Measurements from ENCODE around the gene ACLY. TPM values are rescaled to one million over a fixed set of nuclear protein-coding genes. Genes with fewer than 3 reads are reported as not detected.

Gene ACLY
- total RNA-seq, 1 donor, result 273 TPM

DNA sequence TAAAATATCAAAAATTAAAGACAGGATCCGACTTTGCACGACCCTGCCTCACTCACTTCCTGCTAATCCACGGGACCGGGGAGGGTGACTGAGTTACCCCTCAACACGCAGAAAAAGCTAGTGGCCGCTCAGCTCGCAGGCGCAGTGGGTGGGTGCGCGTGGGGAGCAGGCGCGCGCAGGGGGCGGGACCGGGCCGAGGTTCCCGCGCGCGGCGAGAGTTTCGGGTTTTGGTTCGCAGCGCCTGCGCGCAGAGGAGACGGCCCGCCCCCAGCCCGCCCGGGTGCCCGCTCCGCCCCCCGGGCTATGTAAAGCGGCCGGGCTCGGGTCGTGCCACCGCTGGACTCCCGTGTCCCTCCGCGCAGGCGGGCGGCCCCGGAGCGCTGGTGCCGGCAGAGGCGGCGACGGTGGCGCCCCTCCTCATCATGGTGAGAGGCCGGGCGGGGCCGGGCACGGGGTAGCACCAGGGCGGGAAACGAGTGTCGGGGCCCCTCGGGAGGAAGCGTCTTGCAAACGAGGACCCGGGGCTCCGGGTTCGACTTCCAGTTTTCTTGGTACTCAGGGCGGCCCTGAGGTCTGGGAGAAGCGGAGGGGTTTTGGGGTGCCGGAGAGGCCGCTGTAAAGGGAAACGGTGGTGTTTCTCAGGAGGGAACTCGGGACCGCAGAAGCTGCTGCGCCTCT lies 47.9 kb upstream of the ACLY start, which contains the start of gene CNP:
Gene CNP, plus strand, starts transcription at position 333 of the 678 bp plus-strand sequence. Its CDS starts 90 bp downstream, at position 423.
- peaks cover 22% of the 10 kb centered on the region for H4K20me1 ChIP-seq (ENCODE audit: insufficient read depth, low read length)
- peaks cover 32% of the 10 kb centered on the region for H3K4me1 ChIP-seq (ENCODE audit: insufficient read depth, low read length)
- DNase-seq (ENCODE audit: insufficient read length, low spot score, missing footprints), result peak; percentile 99
- H3K36me3 ChIP-seq (ENCODE audit: insufficient read depth, low read length), result peaks cover 32% of the 10 kb centered on the region
- H3K79me2 ChIP-seq (ENCODE audit: insufficient read depth, low read length), result peaks cover 45% of the 10 kb centered on the region
- peak within 1 kb of the TSS; percentile 95 for H3K4me2 ChIP-seq (ENCODE audit: insufficient read depth, low read length)
- H3K27me3 ChIP-seq (ENCODE audit: insufficient read depth, low read length), result no peaks in the 10 kb centered on the region
- TF ChIP-seq, protein P1, sequence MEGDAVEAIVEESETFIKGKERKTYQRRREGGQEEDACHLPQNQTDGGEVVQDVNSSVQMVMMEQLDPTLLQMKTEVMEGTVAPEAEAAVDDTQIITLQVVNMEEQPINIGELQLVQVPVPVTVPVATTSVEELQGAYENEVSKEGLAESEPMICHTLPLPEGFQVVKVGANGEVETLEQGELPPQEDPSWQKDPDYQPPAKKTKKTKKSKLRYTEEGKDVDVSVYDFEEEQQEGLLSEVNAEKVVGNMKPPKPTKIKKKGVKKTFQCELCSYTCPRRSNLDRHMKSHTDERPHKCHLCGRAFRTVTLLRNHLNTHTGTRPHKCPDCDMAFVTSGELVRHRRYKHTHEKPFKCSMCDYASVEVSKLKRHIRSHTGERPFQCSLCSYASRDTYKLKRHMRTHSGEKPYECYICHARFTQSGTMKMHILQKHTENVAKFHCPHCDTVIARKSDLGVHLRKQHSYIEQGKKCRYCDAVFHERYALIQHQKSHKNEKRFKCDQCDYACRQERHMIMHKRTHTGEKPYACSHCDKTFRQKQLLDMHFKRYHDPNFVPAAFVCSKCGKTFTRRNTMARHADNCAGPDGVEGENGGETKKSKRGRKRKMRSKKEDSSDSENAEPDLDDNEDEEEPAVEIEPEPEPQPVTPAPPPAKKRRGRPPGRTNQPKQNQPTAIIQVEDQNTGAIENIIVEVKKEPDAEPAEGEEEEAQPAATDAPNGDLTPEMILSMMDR (IDR thresholded peaks at IDR 0.05; ENCODE audit: extremely low read depth, low read depth, low read length), result no peak
- H3K4me3 ChIP-seq (ENCODE audit: insufficient read depth, low read length), result peak within 1 kb of the TSS; percentile 88
- H2AFZ ChIP-seq (ENCODE audit: low read length), result peak within 1 kb of the TSS; percentile 69
- peak within 1 kb of the TSS; percentile 75 for H3K27ac ChIP-seq (ENCODE audit: low read depth, low read length)
- H3K9me3 ChIP-seq (ENCODE audit: low read depth, low read length), result no peaks in the 10 kb centered on the region

DNA sequence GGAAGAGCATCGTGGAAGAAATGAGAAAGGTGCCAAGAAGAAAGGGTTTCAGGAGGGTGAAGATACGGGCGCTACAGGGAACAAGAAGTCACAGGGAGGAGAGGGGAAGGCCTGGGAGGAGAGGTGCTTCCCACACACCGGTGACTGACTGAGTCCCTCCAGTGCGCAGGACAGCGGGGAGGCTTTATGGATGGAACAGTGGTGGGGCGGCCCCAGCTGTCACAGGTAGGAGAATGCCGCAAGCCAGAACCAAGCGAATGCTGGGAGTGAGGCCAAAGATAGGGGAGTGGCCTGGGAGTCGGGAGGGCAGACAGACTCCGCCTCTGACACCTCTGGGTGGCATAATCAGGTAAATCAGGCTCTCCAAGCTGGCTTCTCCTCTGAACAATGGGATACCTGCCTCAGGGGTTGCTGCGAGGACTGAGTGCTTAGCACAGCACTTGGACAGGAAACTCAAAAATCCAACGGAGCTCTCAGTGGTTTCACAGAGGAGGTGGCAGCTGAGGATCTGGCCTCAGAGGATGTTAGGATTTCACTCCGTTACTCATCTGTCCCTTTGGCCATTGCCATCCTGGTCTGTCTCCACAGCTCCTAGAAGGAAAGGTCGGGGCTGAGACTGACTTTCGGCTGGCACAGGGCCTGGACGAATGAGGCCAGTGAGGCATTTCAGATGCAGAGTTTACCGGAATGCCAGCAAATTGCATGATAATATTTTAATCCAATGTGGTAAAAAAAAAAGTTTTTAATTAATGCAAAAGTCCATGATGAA lies 47.1 kb upstream of the ACLY start:
- TF ChIP-seq, protein P1 (IDR thresholded peaks at IDR 0.05; ENCODE audit: extremely low read depth, low read depth, low read length), result no peak

DNA sequence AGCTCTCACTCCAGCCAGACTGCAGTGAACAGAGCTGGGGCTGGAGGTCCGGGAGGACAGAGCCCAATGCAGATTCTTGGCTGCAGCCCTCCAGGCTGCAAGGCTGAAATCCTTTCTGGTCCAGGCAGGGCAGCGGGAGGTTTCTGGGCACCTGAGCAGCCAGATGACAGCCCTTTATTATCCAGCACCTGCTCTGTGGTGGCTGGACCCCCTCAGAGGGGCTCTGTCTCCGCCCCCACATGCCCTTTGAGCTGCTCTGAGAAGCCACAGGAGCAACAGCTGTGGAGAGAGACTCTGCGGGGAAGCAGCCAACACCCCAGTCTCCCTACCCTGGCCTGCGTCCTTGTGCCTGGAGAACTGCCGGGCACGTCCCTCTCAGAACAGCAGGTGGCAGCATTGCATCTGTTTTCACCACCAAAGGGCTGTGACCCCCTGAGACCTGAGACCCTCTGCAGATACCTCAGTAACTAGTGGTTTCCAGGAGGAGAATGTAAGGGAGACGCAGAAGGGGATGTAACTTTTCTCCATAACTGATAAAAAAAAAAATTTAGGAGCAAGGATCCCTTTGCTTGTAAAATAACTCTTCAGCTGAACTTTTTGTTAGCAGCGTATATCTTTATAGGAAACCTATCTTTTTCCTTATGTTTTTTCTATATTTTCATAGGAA lies 44.1 kb upstream of the ACLY start:
- H2AFZ ChIP-seq (ENCODE audit: low read length), result no peak overlapping the region

More for the DNA sequence above, 47.1 kb upstream of the ACLY start:
- peaks cover 18% of the 10 kb centered on the region for H4K20me1 ChIP-seq (ENCODE audit: insufficient read depth, low read length)
- peak; percentile 87 for DNase-seq (ENCODE audit: insufficient read length, low spot score, missing footprints)
- H3K27ac ChIP-seq (ENCODE audit: low read depth, low read length), result peak overlapping the region; percentile 44
- no peaks in the 10 kb centered on the region for H3K9me3 ChIP-seq (ENCODE audit: low read depth, low read length)
- peak overlapping the region; percentile 91 for H3K4me2 ChIP-seq (ENCODE audit: insufficient read depth, low read length)
- H3K79me2 ChIP-seq (ENCODE audit: insufficient read depth, low read length), result peaks cover 41% of the 10 kb centered on the region
- peak overlapping the region; percentile 69 for H2AFZ ChIP-seq (ENCODE audit: low read length)
- peaks cover 32% of the 10 kb centered on the region for H3K4me1 ChIP-seq (ENCODE audit: insufficient read depth, low read length)
- H3K4me3 ChIP-seq (ENCODE audit: insufficient read depth, low read length), result peak overlapping the region; percentile 88
- H3K27me3 ChIP-seq (ENCODE audit: insufficient read depth, low read length), result no peaks in the 10 kb centered on the region
- peaks cover 26% of the 10 kb centered on the region for H3K36me3 ChIP-seq (ENCODE audit: insufficient read depth, low read length)

More for the DNA sequence above, 44.1 kb upstream of the ACLY start:
- no peak overlapping the region for H3K4me2 ChIP-seq (ENCODE audit: insufficient read depth, low read length)
- TF ChIP-seq, protein P1 (IDR thresholded peaks at IDR 0.05; ENCODE audit: extremely low read depth, low read depth, low read length), result peak; percentile 90
- H3K27ac ChIP-seq (ENCODE audit: low read depth, low read length), result no peak overlapping the region
- H3K27me3 ChIP-seq (ENCODE audit: insufficient read depth, low read length), result no peaks in the 10 kb centered on the region
- no peak overlapping the region for H3K4me3 ChIP-seq (ENCODE audit: insufficient read depth, low read length)
- H4K20me1 ChIP-seq (ENCODE audit: insufficient read depth, low read length), result peaks cover 7% of the 10 kb centered on the region
- H3K36me3 ChIP-seq (ENCODE audit: insufficient read depth, low read length), result peaks cover 1% of the 10 kb centered on the region
- DNase-seq (ENCODE audit: insufficient read length, low spot score, missing footprints), result peak; percentile 96
- H3K4me1 ChIP-seq (ENCODE audit: insufficient read depth, low read length), result peaks cover 26% of the 10 kb centered on the region
- no peaks in the 10 kb centered on the region for H3K9me3 ChIP-seq (ENCODE audit: low read depth, low read length)
- peaks cover 12% of the 10 kb centered on the region for H3K79me2 ChIP-seq (ENCODE audit: insufficient read depth, low read length)
